ENCODE results near the gene RPUSD1. TPM values are rescaled to one million over a fixed set of nuclear protein-coding genes. Genes with fewer than 3 reads are reported as not detected.

The RPUSD1 gene
- total RNA-seq, 1 experiment from 2014 or later = 72.6 TPM

- ChIA-PET POLR2A (ENCODE audit: unreplicated experiment) (no interaction called here), CTCF (no interaction called here)
- Histone ChIP-seq H3K4me2 (ENCODE audit: low read length) (no peak overlapping the region), H3K9me2 (replicated peaks; ENCODE audit: low read length) (no peaks in the 10 kb centered on the region), H2AFZ (ENCODE audit: low read length) (no peak overlapping the region), H3K4me1 (ENCODE audit: insufficient read depth, low read length) (peaks cover 18% of the 10 kb centered on the region), H3F3A (ENCODE audit: low read length, unreplicated experiment) (no peaks in the 10 kb centered on the region), H4K20me1 (ENCODE audit: low read length) (no peaks in the 10 kb centered on the region), H3K36me3 (ENCODE audit: low read depth, low read length) (no peaks in the 10 kb centered on the region; the same call in 1 of the 2 replicates), H3K27me3 (ENCODE audit: low read length) (no peaks in the 10 kb centered on the region), H3K9me3 (ENCODE audit: low read length) (no peaks in the 10 kb centered on the region), H3K9ac (ENCODE audit: low read length) (no peak overlapping the region), H3K4me3 (ENCODE audit: low read length) (no peak overlapping the region), H3K27ac (ENCODE audit: low read length) (no peak overlapping the region), H3K79me2 (ENCODE audit: low read length) (peaks cover 25% of the 10 kb centered on the region)
- TF ChIP-seq CTCF (conservative IDR thresholded peaks at IDR 0.05; ENCODE audit: low read depth, low read length) = no peak
- no peak for TF ChIP-seq EZH2phosphoT487 (IDR thresholded peaks at IDR 0.05; ENCODE audit: borderline replicate concordance, low read length)
- TF ChIP-seq EZH2 (IDR thresholded peaks at IDR 0.05; ENCODE audit: low read length, unreplicated experiment) = no peak
- DNase-seq (no peak), ATAC-seq (no peak)
- intact Hi-C loops (cut with micrococcal nuclease) = no loop called here
- BruUV-seq (replicated peaks) = no TSS peak
These were observed 5.2 kb upstream of the RPUSD1 start for GRCh38 chr16:793414-793813.

GRCh38 chr16:792221-792995 is 4.2 kb upstream of the RPUSD1 start:
- Histone ChIP-seq H3K27me3 (ENCODE audit: low read length) (no peaks in the 10 kb centered on the region), H3K36me3 (ENCODE audit: low read depth, low read length) (no peaks in the 10 kb centered on the region; the same call in 1 of the 2 replicates), H3F3A (ENCODE audit: low read length, unreplicated experiment) (no peaks in the 10 kb centered on the region), H3K9me2 (replicated peaks; ENCODE audit: low read length) (no peaks in the 10 kb centered on the region), H3K9me3 (ENCODE audit: low read length) (no peaks in the 10 kb centered on the region), H4K20me1 (ENCODE audit: low read length) (no peaks in the 10 kb centered on the region), H3K27ac (ENCODE audit: low read length) (no peak overlapping the region), H2AFZ (ENCODE audit: low read length) (no peak overlapping the region), H3K4me3 (ENCODE audit: low read length) (no peak overlapping the region), H3K4me1 (ENCODE audit: insufficient read depth, low read length) (peaks cover 18% of the 10 kb centered on the region), H3K79me2 (ENCODE audit: low read length) (peaks cover 31% of the 10 kb centered on the region), H3K4me2 (ENCODE audit: low read length) (no peak overlapping the region), H3K9ac (ENCODE audit: low read length) (no peak overlapping the region)
- ChIA-PET POLR2A (ENCODE audit: unreplicated experiment) (no interaction called here), CTCF (no interaction called here)
- ATAC-seq (no peak), DNase-seq (no peak)
- BruUV-seq (replicated peaks) = no TSS peak
- intact Hi-C loops (cut with micrococcal nuclease) = no loop called here
- no peak for TF ChIP-seq CTCF (conservative IDR thresholded peaks at IDR 0.05; ENCODE audit: low read depth, low read length)
- no peak for TF ChIP-seq EZH2phosphoT487 (IDR thresholded peaks at IDR 0.05; ENCODE audit: borderline replicate concordance, low read length)
- TF ChIP-seq EZH2 (IDR thresholded peaks at IDR 0.05; ENCODE audit: low read length, unreplicated experiment) = no peak

- Histone ChIP-seq H3K4me3 (ENCODE audit: low read length) (no peak overlapping the region), H3K9ac (ENCODE audit: low read length) (no peak overlapping the region), H3K27ac (ENCODE audit: low read length) (no peak overlapping the region), H4K20me1 (ENCODE audit: low read length) (no peaks in the 10 kb centered on the region), H3K4me2 (ENCODE audit: low read length) (no peak overlapping the region), H3K27me3 (ENCODE audit: low read length) (no peaks in the 10 kb centered on the region), H2AFZ (ENCODE audit: low read length) (no peak overlapping the region), H3K36me3 (ENCODE audit: low read depth, low read length) (no peaks in the 10 kb centered on the region; the same call in 1 of the 2 replicates), H3F3A (ENCODE audit: low read length, unreplicated experiment) (no peaks in the 10 kb centered on the region), H3K4me1 (ENCODE audit: insufficient read depth, low read length) (peaks cover 11% of the 10 kb centered on the region), H3K9me2 (replicated peaks; ENCODE audit: low read length) (no peaks in the 10 kb centered on the region), H3K79me2 (ENCODE audit: low read length) (peaks cover 44% of the 10 kb centered on the region), H3K9me3 (ENCODE audit: low read length) (no peaks in the 10 kb centered on the region)
- intact Hi-C loops (cut with micrococcal nuclease) = no loop called here
- no peak for ATAC-seq
- POLR2A ChIA-PET (ENCODE audit: unreplicated experiment) = no interaction called here
- no TSS peak for BruUV-seq (replicated peaks)
- CTCF ChIA-PET = no interaction called here
- no peak for DNase-seq
- TF ChIP-seq EZH2 (IDR thresholded peaks at IDR 0.05; ENCODE audit: low read length, unreplicated experiment) (no peak), CTCF (conservative IDR thresholded peaks at IDR 0.05; ENCODE audit: low read depth, low read length) (no peak), EZH2phosphoT487 (IDR thresholded peaks at IDR 0.05; ENCODE audit: borderline replicate concordance, low read length) (no peak)
These were observed 3.0 kb upstream of the RPUSD1 start for GRCh38 chr16:791131-791530.

All from PC-3 (cell line).